Stimulated activated CD4-positive, alpha-beta T cell treated with anti-CD3 and anti-CD28 coated beads, Interleukin-1b, Interleukin-23, amount 100 ng/mL, for 24 hours (primary cell): ENCODE data around the gene C5.

Experiments used
- DNase-seq, 4 experiments: peaks; one replicate each; pipeline ENCODE4 v3.0.0-alpha.2; 2020; ENCODE audit warnings: low read depth in 4 of 4, low spot score in 1 of 4

The C5 gene

DNA sequence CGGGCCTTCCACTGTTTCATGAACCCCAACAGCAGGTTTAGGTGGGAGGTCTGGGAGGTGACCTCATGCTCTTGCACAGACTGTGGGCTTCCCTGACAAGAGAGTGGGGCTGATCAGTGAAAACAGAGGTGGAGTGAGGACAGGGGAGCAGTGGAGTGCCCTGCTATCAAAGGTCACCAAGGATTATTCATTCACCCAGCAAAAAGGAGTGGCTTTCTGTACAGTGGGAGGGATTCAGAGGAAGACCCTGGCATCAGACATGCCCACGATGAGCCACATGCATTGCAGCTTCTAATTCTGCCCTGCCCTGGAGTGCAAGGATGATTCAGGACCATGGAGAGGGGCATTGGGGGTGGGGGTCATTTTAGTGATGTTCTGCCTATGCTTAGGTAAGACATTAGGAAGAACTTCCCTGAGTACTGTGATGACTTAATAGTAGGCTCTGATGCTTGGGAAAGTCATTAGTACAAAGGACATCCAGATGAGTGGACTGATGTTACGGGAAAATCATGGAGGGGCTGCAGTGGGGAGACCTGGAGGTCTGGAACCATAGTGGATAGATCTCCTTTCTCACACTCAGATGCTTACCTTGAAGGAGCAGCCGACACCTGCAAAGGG lies 136.3 kb downstream of the C5 start:
- DNase-seq: no peak

DNA sequence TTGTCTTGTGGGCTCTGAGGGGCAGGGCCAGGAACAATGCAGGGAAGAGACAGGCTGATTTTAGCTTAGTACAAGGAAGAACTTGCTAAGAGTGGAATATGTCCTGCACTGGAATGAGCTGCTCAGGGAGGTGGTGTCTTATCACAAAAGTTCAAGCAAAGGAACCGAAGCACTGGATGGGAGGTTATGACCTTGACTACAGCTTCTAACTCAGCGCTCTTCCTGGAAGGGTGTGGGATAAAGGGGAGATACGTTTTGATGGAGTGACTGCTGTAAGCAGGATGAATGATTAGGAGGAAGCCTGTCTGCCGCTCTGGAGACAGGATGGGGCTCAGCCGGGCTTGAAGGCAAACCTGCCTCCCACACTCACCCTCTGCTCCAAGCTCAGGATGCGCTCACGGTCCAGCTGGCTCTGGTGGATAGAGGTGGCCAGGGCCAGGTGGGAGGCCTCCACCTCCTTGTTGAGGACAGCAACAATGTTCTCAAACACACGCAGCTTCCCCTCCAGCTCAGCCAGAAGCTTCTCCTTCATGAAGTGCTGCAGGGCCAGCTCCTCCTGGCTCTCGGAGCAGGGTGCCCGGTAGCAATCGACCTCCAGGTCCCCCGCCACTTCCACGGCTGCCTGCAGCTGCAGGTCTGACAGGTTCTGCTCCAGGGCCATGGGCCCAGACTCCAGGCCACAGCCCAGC lies 137.0 kb downstream of the C5 start:
- DNase-seq: no peak

DNA sequence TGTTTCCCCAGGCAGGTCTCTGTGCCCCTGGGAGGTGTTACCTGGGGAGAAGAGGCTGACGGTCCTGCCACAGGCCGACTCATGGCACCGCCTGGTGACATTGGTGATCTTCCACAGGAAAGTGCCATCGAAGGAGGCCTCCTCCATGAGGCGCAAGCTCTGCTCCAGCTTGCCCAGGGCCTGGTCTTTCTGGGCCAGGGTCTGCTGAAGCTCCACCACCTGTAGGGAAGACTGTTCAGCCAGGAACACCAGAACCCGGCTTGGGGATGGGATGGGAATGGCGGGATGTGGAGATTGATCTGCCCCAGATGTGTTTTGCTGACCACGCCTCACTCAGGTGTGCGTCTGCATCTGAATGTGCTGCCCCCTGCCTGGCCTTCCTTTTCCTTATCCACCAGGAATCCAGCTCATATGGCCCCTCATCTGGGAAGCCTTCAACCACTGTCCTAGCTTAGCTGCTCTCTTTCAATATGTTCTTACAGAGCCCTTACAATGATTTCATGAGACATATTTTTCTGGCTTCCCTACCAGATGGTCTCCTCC lies 138.7 kb downstream of the C5 start:
- DNase-seq: no peak

DNA sequence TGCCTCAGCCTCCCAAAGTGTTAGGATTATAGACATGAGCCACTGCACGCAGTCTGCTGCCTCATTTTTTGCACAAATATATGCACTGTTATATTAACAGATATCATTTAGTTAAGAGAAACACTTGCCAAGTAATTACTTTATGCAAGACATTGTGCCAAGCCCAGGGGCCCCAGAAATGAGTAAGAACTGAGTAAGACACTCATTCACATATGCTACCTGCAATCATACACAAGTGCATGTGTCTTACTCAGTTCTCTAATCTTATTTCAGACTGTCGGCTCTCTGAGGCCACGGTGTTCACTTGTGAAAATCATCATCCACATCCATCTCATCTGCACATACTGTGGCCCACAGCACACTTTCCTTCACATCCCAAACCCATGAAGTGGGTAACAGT lies 139.4 kb downstream of the C5 start:
- DNase-seq: no peak

DNA sequence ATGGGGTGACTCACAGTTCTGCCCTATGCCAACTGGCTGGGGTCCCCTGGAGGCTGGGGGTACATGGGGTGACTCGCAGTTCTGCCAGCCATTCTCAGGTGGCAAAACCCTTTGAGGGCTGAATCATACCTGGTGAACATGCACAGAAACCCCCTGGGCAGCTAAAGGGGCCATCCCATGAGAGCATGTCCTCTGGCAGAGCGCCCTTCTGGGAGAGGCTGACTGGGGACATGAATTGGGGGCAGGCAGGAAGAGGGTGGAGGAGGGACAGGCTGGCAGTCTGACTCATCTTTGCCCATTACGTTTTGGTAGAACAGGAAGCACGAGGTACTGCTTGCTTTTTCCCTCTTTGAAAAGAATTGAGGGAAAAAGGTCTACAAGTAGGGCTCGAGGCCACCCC lies 140.2 kb downstream of the C5 start:
- DNase-seq: no peak

DNA sequence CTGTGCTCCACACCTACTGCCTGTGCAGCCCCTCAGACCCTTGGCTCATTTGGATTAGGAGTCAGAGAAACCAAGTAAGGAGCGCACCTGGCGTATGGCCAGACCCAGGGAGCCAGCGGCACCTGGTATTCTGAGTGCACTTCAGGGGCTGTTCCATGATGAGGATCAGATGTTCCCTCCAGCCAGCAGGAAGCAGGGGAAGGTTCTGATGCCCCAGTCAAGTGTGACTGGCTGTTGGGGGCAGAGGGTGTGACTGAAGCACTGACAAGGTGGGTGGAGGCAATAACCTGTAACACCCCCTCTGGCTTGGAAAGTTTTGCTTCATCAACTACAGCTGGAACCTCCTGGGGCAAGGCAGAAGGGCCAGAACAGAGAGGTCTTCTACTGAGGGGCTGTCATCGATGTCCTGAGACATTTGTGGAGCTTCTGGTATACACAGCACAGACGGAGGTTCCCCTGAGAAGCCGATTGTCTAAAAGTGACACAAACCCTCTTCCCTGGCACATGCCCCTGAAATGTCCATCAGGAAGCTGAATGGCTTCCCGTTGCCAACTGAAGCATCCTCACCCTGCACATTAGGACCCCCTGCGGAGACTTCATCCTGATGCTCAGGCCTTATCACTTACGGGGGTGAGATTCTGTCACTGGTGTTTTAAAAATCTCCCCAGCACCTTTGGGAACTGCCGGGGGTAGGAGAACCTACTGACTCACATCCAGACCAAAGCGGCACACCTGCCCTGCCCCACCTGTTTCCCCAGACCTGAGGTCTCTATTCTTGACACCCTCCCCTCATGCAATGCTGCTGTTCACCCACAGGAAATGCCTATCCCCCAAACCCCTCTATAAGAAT lies 144.5 kb downstream of the C5 start:
- no peak for DNase-seq

DNA sequence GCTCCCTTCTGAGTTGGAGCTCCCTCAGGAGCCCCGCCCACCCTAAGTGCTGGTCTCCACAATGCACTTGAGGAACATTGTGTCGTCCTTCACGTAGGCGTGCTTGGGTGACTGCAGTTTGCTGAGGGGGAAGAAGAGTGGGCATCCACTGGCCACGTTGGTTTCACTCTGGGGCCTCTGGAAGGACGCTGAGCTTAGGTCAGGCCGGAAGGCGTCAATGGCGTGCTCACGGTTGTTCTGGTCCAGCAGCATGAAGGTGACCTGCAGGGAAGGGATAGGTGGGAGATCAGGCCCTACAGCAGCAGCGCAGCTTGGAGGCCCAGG lies 145.1 kb downstream of the C5 start:
- no peak for DNase-seq

DNA sequence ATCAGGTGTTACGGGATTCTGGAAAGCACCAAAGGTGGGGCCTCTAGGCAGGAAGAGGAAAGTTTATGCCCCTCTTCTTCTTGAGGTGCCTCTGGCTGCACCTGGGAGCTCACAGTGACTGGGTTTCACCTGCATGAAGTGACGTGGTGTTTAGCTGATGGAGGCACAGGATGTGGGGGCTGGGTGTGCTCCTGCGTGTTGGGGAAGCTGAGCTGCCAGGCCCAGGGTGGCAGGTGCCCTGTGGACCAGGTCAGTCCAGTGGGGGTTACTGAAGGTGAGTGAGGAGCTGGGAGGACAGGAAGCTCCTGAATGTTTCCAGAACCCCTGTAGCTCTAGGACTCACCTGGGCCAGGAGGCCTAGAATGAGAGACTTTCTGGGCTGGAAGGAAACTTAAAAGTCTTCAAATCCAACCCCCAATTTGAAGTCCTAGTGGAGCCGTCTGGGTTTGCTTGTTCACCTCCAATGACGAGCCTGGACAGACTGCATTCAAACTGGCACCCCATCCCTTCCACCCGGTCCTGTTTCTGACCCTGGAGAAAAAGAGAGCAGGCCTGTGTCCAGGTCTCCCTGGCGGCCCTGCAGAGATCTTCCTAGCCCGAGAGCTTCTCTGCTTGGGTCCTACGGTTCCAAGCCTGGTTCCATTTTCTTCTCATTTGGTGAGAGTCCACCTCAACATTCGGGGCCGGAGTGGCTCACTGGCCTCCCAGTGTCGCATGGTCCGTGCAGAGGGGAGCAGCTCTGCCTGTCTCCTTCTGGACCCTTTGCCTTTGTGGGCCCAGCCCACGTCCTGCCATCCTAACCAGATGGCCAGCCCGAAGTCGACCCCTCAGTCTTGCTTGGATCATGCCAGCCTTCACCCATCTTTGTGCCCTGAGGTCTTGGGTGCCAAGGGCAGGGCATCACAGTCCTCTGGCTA lies 145.8 kb downstream of the C5 start:
- no peak for DNase-seq

DNA sequence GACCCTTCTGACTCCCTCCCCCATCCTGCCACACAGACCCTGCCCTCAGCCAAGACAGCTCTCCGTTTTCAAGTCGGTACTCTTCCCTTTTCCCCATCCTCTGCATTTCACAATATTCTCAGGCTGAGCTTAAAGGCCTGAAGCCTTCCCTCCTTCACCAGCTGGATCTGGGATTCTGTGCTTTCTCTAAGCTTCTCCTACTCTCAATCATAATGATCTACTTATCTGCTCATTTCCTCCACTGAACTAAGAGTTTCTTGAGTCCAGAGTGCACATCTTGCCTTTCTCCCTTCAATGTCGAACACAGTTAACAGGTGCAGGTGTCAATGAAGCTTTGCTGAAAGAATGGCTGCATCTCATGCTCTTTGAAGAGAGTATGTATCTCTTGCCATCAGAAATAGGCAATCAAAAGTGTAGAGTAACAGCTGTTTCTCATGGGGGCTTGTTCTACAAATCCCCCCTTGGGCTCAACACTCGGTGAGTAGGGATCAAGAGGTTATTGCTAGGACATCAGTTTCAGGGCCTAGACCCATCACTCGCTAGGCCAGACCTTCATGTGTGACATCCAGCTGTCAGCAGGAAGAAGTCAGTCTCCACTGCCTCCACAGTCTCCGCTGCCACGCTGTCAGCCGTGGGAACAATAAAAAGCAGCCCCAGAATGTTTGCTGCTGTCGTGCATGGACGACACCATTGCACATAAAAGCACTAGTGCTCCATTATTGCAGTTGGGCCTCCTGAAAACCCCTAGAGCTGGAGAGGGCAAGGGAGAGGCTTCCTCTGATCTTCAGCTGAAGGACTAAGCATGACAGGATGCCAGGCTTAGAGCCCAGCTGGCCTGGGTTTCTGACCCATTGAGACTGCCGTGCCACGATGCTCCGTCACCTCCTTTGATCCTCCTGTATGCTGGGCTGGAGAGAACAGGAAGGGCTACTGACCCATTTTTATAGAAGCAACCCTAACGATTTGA lies 147.2 kb downstream of the C5 start:
- no peak for DNase-seq
